Non-pigmented ciliary epithelial cell (primary cell): ENCODE data around the gene ASAP2.

ENCODE experiments used
- DNase-seq: peaks from one replicate; pipeline ENCODE4 v3.0.0-alpha.2; 2010; ENCODE audit warnings: low read depth

ASAP2 gene

DNA sequence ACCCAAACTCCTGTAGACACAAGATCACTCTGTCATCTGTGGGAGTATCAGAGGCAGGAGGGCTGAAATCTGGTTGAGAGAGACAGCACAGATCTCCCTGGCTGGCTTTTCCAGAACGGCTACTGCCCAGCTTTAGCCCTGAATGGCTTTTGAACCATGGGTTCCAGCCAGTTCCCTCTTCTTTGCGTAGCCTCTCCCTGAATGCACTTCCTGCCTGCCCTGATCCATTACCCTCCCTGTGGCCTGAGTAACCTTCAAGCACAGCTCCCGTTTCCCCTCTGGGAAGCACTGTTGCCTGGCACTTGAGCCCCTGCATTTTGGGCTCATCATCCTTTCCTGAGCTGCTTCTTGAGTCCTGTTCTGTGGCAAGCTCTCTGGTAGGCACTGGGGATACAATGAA is 68.8 kb downstream of the ASAP2 start:
- no peak for DNase-seq

DNA sequence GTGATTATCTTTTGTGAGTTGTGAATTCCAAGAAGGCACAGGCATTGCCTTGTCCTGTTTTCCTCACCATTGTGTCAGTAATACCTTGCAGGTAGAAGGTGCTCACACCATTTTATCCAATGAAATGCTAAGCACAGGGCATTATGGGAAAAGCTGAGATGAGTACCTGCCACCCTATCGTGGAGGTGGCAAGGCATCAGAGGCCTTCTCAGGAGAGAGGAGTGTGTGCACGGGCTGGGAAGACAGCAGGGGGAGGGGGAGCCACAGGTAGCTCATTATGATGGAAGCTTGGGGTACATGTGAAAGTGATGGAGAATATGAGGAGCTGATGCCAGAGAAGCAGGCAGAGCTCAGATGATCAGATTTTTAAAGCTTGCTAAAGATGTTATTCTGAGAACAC is 69.5 kb downstream of the ASAP2 start:
- DNase-seq = no peak

GRCh38 chr2:9276901-9277451 is 70.4 kb downstream of the ASAP2 start:
- no peak for DNase-seq

GRCh38 chr2:9278439-9278838 is 71.8 kb downstream of the ASAP2 start:
- no peak for DNase-seq

DNA sequence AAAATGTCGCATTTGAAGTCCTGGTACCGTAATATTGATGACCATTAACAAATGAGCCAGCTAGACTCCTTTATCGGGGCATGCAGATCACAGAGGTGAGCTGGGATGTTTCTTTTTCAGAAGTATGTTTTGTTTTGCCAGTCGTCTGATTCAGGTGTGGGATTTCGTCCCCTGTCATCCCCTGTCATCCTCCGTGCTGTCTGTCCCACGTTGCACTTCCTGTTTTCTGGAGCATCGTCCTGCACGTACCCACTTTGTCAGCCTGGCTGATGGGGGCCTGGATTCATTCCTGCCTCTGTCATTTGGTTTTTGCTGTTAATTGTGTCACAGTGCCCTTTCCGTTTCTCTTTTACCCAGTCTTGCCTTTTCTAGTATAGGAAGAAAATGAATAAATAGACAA is 72.8 kb downstream of the ASAP2 start:
- no peak for DNase-seq

DNA sequence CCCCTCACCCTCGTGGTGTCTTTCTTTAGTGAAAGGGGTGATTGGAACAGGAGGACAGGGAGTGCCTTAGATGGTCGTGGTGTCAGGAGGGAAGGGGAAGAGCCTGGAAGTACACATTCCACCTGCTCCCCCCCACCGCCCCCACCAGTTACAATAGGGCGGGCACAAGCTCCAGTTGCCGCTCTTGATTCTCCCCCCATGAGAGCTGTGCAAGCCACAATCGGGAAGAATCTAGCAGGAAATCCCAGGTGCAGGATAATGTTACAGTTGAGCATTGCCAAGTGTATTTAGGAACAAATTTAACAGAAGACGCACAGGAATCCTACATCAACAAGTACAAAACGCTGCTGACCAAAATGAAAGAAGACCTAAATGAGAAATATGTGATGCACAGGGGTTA is 73.6 kb downstream of the ASAP2 start:
- DNase-seq = no peak

- DNase-seq = no peak
Measured at GRCh38 chr2:9281145-9281544, 74.5 kb downstream of the ASAP2 start.

GRCh38 chr2:9282128-9283112 is 75.8 kb downstream of the ASAP2 start:
- DNase-seq = no peak

DNA sequence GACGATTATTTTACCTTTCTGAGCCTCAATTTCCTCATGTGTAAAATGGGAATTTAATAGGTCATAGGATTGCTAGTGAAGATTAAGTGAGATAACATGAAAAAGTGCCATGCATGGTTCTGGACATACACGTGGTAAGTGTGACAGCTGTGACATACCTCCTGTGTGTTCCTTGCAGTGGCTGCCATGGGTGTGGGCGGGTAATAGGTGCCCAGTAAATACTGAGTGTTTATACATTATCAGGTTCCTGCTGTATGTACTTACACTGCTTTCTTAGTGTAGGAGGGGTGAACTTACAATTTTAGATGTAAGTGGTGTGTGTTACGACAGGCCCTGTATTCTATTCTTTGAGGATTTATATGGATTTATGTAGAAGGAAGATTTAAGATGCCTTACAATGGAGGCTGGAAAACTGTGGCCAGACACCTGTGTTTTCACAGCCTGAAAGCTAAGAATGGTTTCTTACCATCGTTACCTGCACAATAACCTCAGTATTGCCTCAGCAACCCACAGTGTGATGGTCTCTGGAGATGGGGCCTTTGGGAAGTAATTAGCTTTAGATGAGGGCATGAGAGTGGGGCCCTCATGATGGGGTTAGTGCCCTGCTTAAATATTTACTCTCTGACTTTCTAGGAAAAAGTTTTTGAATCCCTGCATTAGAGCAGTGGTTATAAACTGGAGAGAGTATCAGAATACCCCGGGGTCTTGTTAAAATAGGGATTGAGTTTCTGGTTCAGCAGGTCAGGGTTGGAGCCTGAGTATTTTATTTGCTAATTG is 78.1 kb downstream of the ASAP2 start:
- no peak for DNase-seq

DNA sequence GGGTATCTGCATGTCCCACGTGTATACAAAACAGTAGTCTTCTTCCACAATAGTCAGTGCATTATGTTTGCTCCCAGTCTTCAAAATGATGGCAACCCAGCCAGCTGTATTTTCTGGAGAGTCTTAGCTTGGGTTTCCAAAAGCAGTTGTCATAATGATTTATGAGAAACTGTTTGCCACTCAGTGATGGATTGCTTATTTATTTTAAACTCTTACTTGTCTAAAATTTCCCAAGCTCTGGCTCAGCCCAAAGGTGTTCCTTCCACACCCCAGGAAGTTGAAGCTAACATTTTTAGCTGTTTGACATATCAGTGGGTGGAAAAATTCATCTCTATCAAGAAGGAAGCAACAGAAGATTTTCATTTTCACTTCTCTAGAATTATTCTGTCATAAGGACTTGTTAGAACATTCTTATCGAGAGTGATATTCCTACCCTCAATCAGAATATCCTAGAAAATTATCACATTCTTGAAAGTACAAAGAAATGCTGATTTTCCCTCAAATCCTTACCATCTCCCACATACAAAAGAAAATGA is 78.8 kb downstream of the ASAP2 start:
- no peak for DNase-seq

DNA sequence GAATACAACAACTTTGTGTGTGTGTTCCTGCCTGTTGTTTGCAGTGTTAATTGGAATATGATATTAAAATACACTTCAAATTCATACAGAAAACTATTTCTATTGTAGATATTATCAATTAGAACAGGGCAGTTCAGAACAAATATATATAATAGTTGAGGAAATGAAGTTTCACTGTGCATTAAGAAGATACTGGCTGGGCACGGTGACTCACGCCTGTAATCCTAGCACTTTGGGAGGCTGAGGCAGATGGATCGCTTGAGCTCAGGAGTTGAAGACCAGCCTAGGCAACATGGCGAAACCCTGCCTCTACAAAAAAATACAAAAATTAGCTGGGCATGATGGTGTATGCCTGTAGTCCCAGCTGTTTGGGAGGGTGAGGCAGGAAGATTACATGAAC is 79.3 kb downstream of the ASAP2 start:
- no peak for DNase-seq

GRCh38 chr2:9286554-9287399 is 80.2 kb downstream of the ASAP2 start:
- DNase-seq = no peak

- peak; percentile 99 for DNase-seq
Measured at GRCh38 chr2:9287400-9288045, 80.9 kb downstream of the ASAP2 start.

DNA sequence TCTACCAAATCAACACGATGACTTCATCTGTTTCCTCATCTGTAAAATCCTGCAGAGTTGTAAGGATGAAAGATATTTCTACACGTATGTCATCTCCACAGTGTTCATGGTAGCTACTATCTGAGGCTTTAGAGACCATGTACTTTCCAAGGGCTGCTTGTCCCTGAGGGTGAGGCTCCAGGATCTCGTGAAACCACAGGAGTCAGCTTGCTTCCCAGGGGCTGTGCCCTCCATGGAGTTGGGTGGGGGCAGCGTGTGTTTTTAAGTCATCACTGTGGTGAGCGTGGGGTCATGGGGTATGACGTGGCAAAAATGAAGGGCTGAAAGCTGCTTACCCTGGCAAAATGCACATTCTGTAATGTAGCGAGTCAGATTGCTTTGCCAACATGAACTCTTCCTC is 81.6 kb downstream of the ASAP2 start:
- DNase-seq = peak; percentile 78

- DNase-seq = no peak
Measured at GRCh38 chr2:9288681-9289338, 82.2 kb downstream of the ASAP2 start.

GRCh38 chr2:9291331-9291730 is 84.7 kb downstream of the ASAP2 start:
- no peak for DNase-seq

DNA sequence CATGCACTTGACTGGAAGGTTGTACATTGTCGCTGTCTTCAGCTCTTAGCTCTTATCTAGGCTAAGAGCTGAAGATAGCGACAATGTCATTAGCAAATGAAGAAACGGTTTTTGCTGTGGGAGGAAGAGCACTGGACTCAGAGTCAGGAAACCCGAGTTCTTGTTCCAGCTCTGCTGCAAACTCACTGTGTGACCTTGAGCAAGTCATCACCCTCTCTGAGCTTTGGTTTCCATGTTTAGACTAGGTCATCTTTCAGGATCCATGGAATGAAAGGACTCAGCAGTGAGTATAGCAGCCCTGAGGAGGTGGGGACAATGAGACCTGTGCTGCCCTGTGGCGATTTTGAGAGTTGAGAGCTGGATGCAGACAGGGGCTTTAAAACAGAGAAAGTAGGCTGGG is 85.3 kb downstream of the ASAP2 start:
- DNase-seq = no peak

GRCh38 chr2:9292426-9292825 is 85.8 kb downstream of the ASAP2 start:
- no peak for DNase-seq

DNA sequence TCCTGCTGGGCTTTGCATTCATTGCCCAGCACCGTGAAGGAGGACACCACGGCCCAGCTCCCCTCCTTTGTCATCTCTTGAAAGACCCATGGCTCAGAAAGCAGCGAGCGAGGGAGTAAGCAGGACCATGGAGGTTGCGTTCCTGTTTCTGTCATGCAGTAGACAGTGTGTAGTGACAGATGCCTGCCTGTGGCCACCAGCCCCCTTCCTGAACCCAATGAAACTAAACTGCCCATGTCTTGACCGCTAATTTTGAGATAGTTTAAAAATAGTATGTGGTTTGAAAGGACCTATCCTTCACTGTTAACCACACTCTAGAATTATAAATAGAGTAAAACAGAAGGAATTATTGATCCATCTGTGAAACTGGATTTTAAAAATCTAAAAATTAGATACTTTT is 88.2 kb downstream of the ASAP2 start:
- DNase-seq = no peak

GRCh38 chr2:9296559-9296958 is 89.9 kb downstream of the ASAP2 start:
- no peak for DNase-seq

GRCh38 chr2:9297156-9297555 is 90.5 kb downstream of the ASAP2 start:
- DNase-seq = no peak
